IMR-90 (cell line): Measurements from ENCODE around the gene WDR11. TPM values are rescaled to one million over a fixed set of nuclear protein-coding genes. Genes with fewer than 3 reads are reported as not detected.

ENCODE experiments used
- ATAC-seq: fragments of 200-7000 bp; cut with Tn5 transposase; 2 replicates; pipeline ENCODE4 v1.9.1; 2020; ENCODE audit warnings: low read depth, mild to moderate bottlenecking, moderate library complexity
- BruUV-seq: library from RNA; stranded (reverse); fragments of 400-500 nt; replicated peaks from 2 replicates; lab custom pipeline; 2021; lab: Mats Ljungman, UMichigan
- CTCF ChIA-PET: fragments of 300-600 bp; formaldehyde crosslinking; extraction: SDS; loops from one replicate; lab custom pipeline; 2021; ENCODE audit warnings: antibody characterized with exemption; lab: Yijun Ruan, JAX
- POLR2A ChIA-PET: fragments of 300-600 bp; sonication (Branson Sonifier 250); formaldehyde crosslinking; loops from one replicate; lab custom pipeline; 2022; ENCODE audit warnings: antibody characterized with exemption; ENCODE audit not compliant: unreplicated experiment; lab: Charles Lee
- DNase-seq: peaks from one replicate; pipeline ENCODE4 v3.0.0; 2013
- H2AFZ ChIP-seq: replicated peaks from 2 replicates; pipeline ENCODE3; 2013; ENCODE audit warnings: low read length, mild to moderate bottlenecking; ENCODE audit not compliant: poor library complexity
- H2AK5ac ChIP-seq: 2 replicates; pipeline ENCODE4 v1.6.1; 2013; ENCODE audit warnings: low read depth, low read length, inconsistent platforms
- H2AK9ac ChIP-seq: replicated peaks from 2 replicates; pipeline ENCODE3; 2013; ENCODE audit warnings: mild to moderate bottlenecking, low read depth, low read length, moderate library complexity; ENCODE audit not compliant: poor library complexity
- H2BK120ac ChIP-seq: 2 replicates; pipeline ENCODE4 v1.6.1; 2013; ENCODE audit warnings: low read depth, low read length, inconsistent platforms
- H2BK15ac ChIP-seq: 3 replicates; pipeline ENCODE4 v1.6.1; 2013; ENCODE audit warnings: low read depth, low read length, inconsistent platforms
- H2BK20ac ChIP-seq: 2 replicates; pipeline ENCODE4 v1.6.1; 2013; ENCODE audit warnings: low read depth, mild to moderate bottlenecking, inconsistent platforms, low read length, moderate library complexity
- H2BK5ac ChIP-seq: 2 replicates; pipeline ENCODE4 v1.6.1; 2013; ENCODE audit warnings: mild to moderate bottlenecking, low read depth, low read length, inconsistent platforms; ENCODE audit not compliant: poor library complexity, severe bottlenecking
- H3K14ac ChIP-seq: replicated peaks from 2 replicates; pipeline ENCODE4 v1.6.1; 2013; ENCODE audit warnings: low read depth, low read length, inconsistent platforms
- H3K18ac ChIP-seq: 2 replicates; pipeline ENCODE4 v1.6.1; 2013; ENCODE audit warnings: low read depth, low read length, control low read depth
- H3K23ac ChIP-seq: 2 replicates; pipeline ENCODE4 v1.6.1; 2013; ENCODE audit warnings: low read depth, low read length, inconsistent platforms
- H3K27ac ChIP-seq: 2 replicates; pipeline ENCODE4 v1.5.1; 2013; ENCODE audit warnings: mild to moderate bottlenecking, control low read depth, low read length; ENCODE audit not compliant: insufficient read depth
- H3K27me3 ChIP-seq: 2 replicates; pipeline ENCODE4 v1.6.1; 2013; ENCODE audit warnings: low read length; ENCODE audit not compliant: control insufficient read depth, insufficient read depth
- H3K36me3 ChIP-seq: 2 replicates; pipeline ENCODE4 v1.6.1; 2013; ENCODE audit warnings: low read length, mixed read lengths; ENCODE audit not compliant: control insufficient read depth, insufficient read depth
- H3K4ac ChIP-seq: 2 replicates; pipeline ENCODE4 v1.6.1; 2013; ENCODE audit warnings: low read depth, low read length, inconsistent platforms
- H3K4me1 ChIP-seq: 2 replicates; pipeline ENCODE4 v1.6.1; 2013; ENCODE audit warnings: low read length, mixed read lengths; ENCODE audit not compliant: control insufficient read depth, insufficient read depth
- H3K4me2 ChIP-seq: 2 replicates; pipeline ENCODE4 v1.6.1; 2013; ENCODE audit warnings: low read depth, mild to moderate bottlenecking, control low read depth, low read length, moderate library complexity
- H3K4me3 ChIP-seq: 2 replicates; pipeline ENCODE4 v1.5.1; 2013; ENCODE audit warnings: low read depth, mild to moderate bottlenecking, control low read depth, low read length, moderate library complexity; ENCODE audit not compliant: insufficient read depth
- H3K56ac ChIP-seq: 2 replicates; pipeline ENCODE4 v1.6.1; 2013; ENCODE audit warnings: low read length, inconsistent platforms; ENCODE audit not compliant: insufficient read depth; ENCODE audit errors: extremely low read depth
- H3K79me1 ChIP-seq, 2 experiments: 2 replicates each; pipeline ENCODE4 v1.6.1; 2013; ENCODE audit warnings: low read length in 2 of 2, inconsistent platforms in 1 of 2, low read depth in 1 of 2
- H3K9ac ChIP-seq: 2 replicates; pipeline ENCODE4 v1.6.1; 2013; ENCODE audit warnings: low read depth, low read length, control low read depth
- H3K9me1 ChIP-seq: 2 replicates; pipeline ENCODE4 v1.6.1; 2013; ENCODE audit warnings: low read length, inconsistent platforms; ENCODE audit not compliant: insufficient read depth
- H3K9me3 ChIP-seq: 2 replicates; pipeline ENCODE4 v1.6.1; 2013; ENCODE audit warnings: low read length; ENCODE audit not compliant: control insufficient read depth, insufficient read depth
- H4K20me1 ChIP-seq: 2 replicates; pipeline ENCODE4 v1.6.1; 2013; ENCODE audit warnings: low read length, inconsistent platforms; ENCODE audit not compliant: insufficient read depth
- H4K5ac ChIP-seq: 2 replicates; pipeline ENCODE4 v1.6.1; 2013; ENCODE audit warnings: mild to moderate bottlenecking, low read depth, low read length, control low read depth
- H4K8ac ChIP-seq, 2 experiments: 2 replicates each; pipeline ENCODE4 v1.6.1; 2013; ENCODE audit warnings: low read depth in 2 of 2, low read length in 2 of 2, control low read depth in 1 of 2, inconsistent platforms in 1 of 2
- H4K91ac ChIP-seq: 2 replicates; pipeline ENCODE4 v1.6.1; 2013; ENCODE audit warnings: low read depth, low read length, inconsistent platforms; ENCODE audit not compliant: insufficient read depth
- RAD21 ChIP-seq: IDR thresholded peaks from 2 replicates; pipeline ENCODE4 v1.6.1; 2012; ENCODE audit warnings: low read length, improper control_type of control experiment
- WGBS, 2 experiments: methylation state at CpG; one replicate each; pipeline versions ENCODE4 v1.1.5 to v1.1.7; 2013; ENCODE audit warnings: missing lambda C conversion rate in 2 of 2; ENCODE audit not compliant: insufficient read length in 1 of 2; ENCODE audit errors: extremely low coverage in 2 of 2; 5-methylcytosine and 5-hydroxymethylcytosine counted together
- dilution Hi-C: fragments of 300-500 bp; cut with HindIII; formaldehyde crosslinking; loops from one replicate; pipeline ENCODE4 v1.14.3; 2018; ENCODE audit warnings: low sequenced_read_pairs; ENCODE audit not compliant: unreplicated experiment
- in situ Hi-C: fragments of 300-500 bp; cut with MboI; formaldehyde crosslinking; loops from 3 replicates; pipeline ENCODE4 v1.14.3; 2019; ENCODE audit warnings: low sequenced_read_pairs, inconsistent platforms, mixed read lengths
- intact Hi-C: fragments of 100-400 bp; cut with micrococcal nuclease; formaldehyde crosslinking; loops from 2 replicates; pipeline ENCODE4 v1.10.0; 2022
- polyA plus RNA-seq, 3 experiments: library from polyadenylated mRNA; depleted of rRNA; stranded (reverse); fragments of >200 nt; gene quantifications; 2 replicates each; pipeline ENCODE4 v1.2.3, GENCODE V29; 2012; ENCODE audit warnings: low replicate concordance in 1 of 3
- total RNA-seq: library from RNA; depleted of rRNA; stranded (reverse); fragments of >200 nt; gene quantifications from 2 replicates; pipeline ENCODE4 v1.2.3, GENCODE V29; 2012

Gene WDR11
- total and polyA plus RNA-seq, 2 of the 4 experiments (the other 2 are of a cell fraction) = 31.6 to 62.6 TPM

- no peak overlapping the region for H3K4me3 ChIP-seq
- H2BK15ac ChIP-seq = no peak overlapping the region
- no peak overlapping the region for H2BK20ac ChIP-seq
- H4K8ac ChIP-seq = no peak overlapping the region
- H3K9me3 ChIP-seq = no peaks in the 10 kb centered on the region
- H2AK9ac ChIP-seq = no peak overlapping the region
- H2BK120ac ChIP-seq = no peak overlapping the region
- no peaks in the 10 kb centered on the region for H3K36me3 ChIP-seq
- no peak overlapping the region for H4K91ac ChIP-seq
- no peaks in the 10 kb centered on the region; the same call in none of the 2 replicates for H3K27me3 ChIP-seq
- no peak overlapping the region for H3K4me2 ChIP-seq
- H3K4ac ChIP-seq = no peak overlapping the region
- 60% methylated on average over 1 of the region's 5 CpGs; no CpG with 5 or more reads in 1 of the 2 experiments for WGBS, 2 experiments
- no peaks in the 10 kb centered on the region for H3K9me1 ChIP-seq
- TF ChIP-seq RAD21 = no peak
- no peak overlapping the region for H2BK5ac ChIP-seq
- no peaks in the 10 kb centered on the region for H4K20me1 ChIP-seq
- in situ Hi-C loops = no loop called here
- no peak overlapping the region for H4K5ac ChIP-seq
- no peak overlapping the region for H3K9ac ChIP-seq
- H3K4me1 ChIP-seq = no peaks in the 10 kb centered on the region
- CTCF ChIA-PET = no interaction called here
- no peak for ATAC-seq
- no TSS peak for BruUV-seq
- intact Hi-C loops = loop anchor here (5.0 to 10.0 kb wide), 2 partner anchors 666 to 1623 kb away; partner anchors contain the start of gene DMBT1
- H3K56ac ChIP-seq = no peak overlapping the region
- H3K27ac ChIP-seq = no peak overlapping the region
- POLR2A ChIA-PET = no interaction called here
- no peaks in the 10 kb centered on the region for H3K79me1 ChIP-seq
- no peak overlapping the region for H2AFZ ChIP-seq
- H2AK5ac ChIP-seq = no peak overlapping the region
- DNase-seq = no peak
- no peak overlapping the region for H3K23ac ChIP-seq
- no peak overlapping the region for H3K18ac ChIP-seq
- H3K14ac ChIP-seq = no peak overlapping the region
- dilution Hi-C loops = no loop called here
Observed at GRCh38 chr10:120941501-120941900, 90.3 kb downstream of the WDR11 start.
